Stimulated activated CD4-positive, alpha-beta T cell treated with anti-CD3 and anti-CD28 coated beads, Interleukin-15, amount 100 ng/mL, for 24 hours (primary cell): ENCODE measurements around the gene DIMT1.

Source experiments
- DNase-seq: peaks from one replicate; pipeline ENCODE4 v3.0.0-alpha.2; 2020

Gene DIMT1

DNA sequence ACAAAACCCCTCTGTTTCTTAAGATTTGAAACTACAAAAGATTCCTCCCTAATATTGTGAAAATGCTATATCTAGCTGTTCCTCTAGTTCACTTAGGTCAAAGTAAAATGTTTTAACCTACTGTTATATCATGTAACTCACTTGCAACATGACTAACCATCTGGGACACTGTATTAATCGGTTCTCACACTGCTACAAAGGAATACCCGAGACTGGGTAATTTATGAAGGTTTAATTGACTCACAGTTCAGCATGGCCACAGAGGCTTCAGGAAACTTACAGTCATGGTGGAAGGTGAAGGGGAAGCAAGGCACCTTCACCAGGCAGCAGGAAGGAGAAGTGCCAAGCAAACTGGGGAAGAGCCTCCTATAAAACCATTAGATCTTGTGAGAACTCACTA is 34.7 kb downstream of the DIMT1 start:
- no peak for DNase-seq

DNA sequence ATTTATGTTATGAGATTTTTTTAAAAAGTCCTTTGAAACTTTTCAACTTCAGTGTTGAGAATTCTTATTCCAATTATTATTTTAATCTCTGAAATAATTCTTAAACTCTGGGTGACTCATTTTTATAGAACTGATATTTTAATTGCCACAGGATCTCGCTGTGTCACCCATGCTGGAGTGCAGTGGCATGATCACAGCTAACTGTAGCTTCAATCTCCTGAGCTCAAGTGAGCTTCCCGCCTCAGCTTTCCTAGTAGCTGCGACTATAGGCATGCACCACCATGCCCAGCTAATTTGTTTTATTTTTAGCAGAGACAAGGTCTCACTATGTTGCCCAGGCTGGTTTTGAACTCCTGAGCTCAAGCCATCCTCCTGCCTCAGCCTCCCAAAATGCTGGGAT is 41.0 kb downstream of the DIMT1 start:
- no peak for DNase-seq

DNA sequence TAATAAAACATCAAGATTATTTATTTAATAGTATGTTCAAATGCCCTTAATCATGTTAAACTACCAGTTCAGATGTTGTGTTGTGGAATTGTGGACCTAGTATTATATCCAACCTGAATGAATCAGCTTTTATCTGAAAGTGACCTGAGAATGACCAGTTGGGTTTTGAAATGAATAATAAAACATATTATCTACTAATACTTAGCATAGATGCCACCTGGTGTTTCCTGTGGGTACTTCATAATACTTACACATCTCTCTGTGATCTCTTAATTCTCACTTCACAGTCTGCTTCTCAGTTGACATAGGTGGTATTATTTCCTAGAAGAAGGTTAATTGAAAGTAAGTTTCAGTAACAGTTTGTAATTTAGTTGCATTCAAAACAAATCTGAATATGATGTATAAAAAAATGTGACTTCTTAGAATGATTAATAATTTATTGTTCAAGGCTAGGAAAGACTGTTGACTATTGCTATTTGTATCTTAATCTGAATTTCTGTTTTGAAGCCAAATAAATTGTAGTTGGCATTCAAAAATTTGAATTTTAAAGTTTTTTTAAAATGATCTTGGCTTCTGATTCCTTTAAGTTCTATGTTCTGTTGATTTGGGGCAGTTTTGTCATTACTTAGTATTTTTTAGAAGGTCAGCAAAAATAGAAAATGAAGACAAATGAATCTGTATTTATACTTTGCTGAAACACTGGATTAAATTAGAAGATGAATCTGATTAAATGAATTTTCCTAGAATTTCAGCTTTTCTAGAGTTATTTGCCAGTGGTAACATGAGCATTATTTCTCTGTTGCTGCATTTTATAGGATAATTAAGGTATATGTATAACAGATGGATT is 49.5 kb downstream of the DIMT1 start:
- no peak for DNase-seq

DNA sequence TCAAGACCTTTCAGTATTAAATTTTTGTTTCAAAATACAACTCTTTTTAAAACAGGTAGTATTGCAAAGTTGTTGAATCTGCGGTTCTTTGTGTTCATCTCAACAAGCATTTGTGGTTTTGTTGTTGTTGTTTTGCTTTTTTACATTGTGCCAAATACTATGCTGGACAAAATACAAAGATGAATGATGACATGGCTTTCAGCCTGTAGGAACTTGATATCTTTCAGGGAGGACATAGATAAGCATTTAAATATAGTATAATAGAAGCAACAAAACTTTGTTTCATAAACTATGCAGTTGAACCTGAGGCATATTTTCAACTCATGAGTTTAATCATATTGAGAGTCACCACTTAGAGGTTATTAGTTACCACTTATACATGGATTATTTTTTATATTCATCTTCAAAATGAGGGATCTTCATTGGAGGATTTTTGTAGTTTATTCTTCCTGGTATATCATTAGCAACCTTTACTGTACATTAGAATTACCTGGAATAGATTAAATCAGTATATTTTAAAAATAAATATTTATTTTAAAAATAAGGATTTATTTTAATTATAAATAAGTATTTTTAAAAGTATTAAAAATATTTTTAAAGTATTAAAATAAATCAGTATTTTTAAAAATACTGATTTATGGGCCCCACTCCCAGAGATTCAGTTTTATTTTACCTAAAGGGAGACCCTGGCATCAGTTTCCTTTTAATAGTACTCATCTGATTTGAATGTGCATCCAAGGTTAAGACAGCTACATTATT is 54.8 kb downstream of the DIMT1 start:
- DNase-seq: no peak

DNA sequence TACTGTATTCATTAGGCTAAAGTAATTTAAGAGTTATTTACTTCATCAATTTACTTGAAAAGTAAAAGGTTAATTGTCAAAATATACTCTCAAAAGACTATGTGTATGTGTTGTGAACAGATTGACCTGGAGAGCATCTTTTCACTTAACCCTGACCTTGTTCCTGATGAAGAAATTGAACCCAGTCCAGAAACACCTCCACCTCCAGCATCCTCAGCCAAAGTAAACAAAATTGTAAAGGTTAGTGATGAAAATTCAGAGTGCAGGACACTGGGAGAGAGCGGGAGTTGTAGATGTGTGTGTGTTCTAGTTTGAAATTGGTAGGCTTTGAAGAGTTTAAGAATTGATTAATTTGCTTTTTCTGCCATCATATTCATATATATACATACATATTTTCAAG is 55.8 kb downstream of the DIMT1 start:
- no peak for DNase-seq

DNA sequence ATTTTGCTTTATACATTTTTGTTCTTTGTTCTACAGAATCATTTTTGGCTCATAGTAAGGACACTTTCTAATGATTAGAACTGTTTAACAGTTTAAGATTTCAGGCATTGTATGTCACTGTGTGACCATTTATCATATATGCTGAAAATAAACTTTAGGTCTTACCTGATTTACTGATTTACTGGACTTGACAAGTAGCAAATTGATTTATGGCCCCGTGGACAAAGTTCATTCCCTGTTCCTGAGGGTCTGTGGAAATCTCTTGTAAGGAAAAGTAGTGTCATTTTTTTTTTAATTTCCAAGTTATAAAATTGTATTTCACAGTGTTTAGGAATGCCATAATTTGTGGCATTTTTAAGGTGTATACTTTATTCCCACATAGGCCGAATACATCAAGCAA is 57.0 kb downstream of the DIMT1 start:
- DNase-seq: no peak

DNA sequence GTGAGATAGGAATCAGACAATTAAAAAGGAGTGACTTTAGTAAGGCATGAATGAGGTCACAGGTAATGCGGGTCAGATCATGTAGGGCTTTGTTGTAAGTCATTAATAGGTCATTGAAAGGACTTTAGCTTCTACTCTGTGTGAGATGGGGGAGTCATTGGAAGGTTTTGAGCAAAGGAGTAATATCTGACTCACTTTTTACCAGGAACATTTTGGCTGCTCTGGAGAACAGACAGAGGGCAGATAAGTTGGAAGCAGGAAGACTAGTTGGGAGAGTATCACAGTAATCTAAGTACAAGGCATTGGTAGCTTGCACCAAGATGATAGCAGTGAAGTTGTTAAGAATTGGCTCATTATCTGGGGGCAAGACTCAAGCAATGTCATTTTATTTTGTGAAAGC is 60.3 kb downstream of the DIMT1 start:
- DNase-seq: no peak

DNA sequence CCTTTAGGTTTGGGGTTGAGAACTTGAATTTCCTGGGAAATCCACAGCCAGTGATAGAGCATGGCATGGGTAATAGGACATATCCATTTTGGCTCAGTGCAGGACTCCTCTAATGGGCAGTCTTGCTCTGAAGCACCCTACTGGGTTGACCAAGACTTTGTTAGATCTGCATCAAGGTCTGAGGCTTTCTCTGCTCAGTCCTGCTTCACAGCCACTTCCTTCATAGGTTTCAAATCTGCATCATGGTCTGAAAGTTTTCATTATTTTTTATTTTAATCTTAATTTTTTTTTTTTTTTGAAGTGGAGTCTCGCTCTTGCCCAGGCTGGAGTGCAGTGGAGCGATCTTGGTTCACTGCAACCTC is 61.2 kb downstream of the DIMT1 start:
- no peak for DNase-seq

DNA sequence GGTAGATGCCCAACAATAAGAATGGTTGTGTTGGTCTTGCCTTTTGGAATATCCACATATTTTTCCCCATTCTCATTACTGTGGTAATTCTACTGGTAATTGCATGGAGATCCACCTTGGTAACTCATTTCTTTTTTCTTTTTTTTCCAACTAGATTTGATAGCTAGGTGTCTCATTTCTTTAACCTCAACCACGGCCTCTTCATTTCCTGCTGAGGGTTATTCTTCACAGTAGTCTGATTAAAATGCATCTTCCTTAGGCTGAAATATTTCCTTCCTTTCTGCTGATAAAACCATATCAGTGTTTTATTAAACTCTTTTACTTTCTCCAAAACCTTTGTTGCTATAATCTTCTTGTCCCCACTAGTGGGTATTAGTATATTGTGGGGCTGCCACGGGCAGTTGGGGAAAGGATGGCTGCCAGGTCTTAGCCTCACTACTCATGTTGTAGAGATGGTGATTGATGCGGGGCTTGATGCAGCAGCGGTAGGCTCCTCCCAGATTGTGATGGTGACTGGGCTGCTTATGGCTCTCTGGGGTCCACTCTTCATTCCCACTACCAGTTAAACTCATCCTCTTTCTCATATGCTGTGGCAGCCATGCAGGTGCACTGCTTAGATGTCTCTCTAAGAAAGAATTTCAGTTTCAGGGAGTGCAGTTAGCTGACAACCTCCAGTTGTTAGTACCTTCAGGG is 61.8 kb downstream of the DIMT1 start:
- peak; percentile 40 for DNase-seq

DNA sequence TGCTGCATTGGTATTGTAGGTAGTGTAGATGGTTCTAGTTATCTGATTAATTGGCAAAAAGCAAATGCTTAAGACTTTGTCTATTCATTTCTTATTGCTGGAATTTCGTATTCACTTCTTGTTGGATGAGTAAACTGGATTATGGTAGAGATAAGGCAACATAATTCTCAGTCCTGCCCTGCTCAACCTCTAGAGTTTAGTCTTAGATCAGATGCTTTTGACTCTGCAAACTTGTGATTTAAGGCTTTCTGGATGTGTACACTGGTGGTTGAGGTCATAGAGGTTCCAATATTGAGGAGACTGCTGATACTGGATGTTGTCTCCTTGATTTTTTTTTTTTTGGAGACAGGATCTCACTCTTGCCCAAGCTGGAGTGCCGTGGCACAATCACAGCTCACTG is 62.7 kb downstream of the DIMT1 start:
- DNase-seq: no peak

DNA sequence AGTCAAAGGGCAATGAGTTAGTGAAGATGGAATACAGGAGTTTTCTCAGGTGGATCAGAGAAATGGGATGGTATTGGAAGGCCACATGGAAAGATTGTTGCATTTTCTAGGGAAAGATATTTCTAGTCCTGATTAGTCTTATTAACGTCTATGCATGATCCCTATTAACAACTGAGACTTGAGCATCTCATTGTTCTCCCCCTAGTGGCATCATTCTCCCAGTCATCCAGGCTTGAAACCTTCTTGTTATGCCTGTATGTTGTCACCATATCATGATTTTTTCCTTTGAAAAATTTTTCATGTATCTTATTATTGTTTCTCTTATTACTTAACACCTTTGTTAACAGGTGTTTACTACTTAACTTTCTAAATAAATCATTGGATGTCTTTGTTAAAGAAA is 63.3 kb downstream of the DIMT1 start:
- no peak for DNase-seq
